ENCODE measurements around the gene HS6ST1. TPM values are rescaled to one million over a fixed set of nuclear protein-coding genes. Genes with fewer than 3 reads are reported as not detected.

The HS6ST1 gene
- total RNA-seq, 1 donor = 15.1 TPM

DNA sequence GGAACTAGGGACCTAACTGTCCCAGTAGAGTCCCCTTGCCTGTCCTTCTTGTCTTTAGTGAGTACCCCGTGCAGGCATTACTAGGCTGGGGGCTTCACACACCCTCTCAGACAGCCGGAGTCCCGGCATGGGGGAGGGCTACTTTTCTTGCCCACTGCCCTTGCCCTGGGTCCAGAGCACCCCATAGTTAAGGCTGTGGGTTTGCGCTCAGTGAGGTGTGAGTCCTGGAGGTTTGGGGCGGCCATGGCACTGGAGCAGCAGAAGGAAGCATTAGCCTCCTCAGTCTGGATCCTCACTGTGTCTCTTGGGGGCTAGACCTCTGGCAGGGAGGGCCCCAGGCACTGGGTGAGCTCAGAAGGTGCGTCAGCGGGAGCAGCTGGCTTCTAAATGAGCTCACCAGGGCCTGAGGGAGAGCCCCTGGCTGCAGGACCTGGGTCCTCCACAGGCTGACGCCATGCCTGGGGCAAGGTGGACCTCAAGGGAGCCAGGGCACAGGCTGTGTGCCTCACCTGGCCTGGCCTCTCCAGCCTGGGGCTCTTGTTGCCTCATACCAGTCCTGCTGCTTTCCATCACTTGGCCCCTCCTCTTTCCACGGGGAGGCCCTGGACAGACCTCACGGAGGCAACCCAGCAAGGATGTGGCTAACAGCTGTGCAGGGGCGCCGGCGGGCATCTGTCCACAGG lies 27.4 kb downstream of the HS6ST1 start:
- peaks cover 4% of the 10 kb centered on the region for H3K4me1 ChIP-seq (ENCODE audit: insufficient read depth, low read length)
- H3K4me3 ChIP-seq (ENCODE audit: low read length) = no peak overlapping the region
- H3K9me3 ChIP-seq (ENCODE audit: low read depth, low read length) = no peaks in the 10 kb centered on the region
- no peaks in the 10 kb centered on the region for H3K27me3 ChIP-seq (ENCODE audit: insufficient read depth, low read length)

- Histone ChIP-seq H3K9me3 (ENCODE audit: low read depth, low read length) (no peaks in the 10 kb centered on the region), H3K27me3 (ENCODE audit: insufficient read depth, low read length) (no peaks in the 10 kb centered on the region), H3K4me3 (ENCODE audit: low read length) (no peak overlapping the region), H3K4me1 (ENCODE audit: insufficient read depth, low read length) (peaks cover 4% of the 10 kb centered on the region)
These were observed 28.3 kb downstream of the HS6ST1 start for GRCh38 chr2:128290356-128290755.

GRCh38 chr2:128289439-128289838 lies 29.2 kb downstream of the HS6ST1 start:
- Histone ChIP-seq H3K4me3 (ENCODE audit: low read length) (no peak overlapping the region), H3K27me3 (ENCODE audit: insufficient read depth, low read length) (no peaks in the 10 kb centered on the region), H3K4me1 (ENCODE audit: insufficient read depth, low read length) (peaks cover 4% of the 10 kb centered on the region), H3K9me3 (ENCODE audit: low read depth, low read length) (no peaks in the 10 kb centered on the region)

DNA sequence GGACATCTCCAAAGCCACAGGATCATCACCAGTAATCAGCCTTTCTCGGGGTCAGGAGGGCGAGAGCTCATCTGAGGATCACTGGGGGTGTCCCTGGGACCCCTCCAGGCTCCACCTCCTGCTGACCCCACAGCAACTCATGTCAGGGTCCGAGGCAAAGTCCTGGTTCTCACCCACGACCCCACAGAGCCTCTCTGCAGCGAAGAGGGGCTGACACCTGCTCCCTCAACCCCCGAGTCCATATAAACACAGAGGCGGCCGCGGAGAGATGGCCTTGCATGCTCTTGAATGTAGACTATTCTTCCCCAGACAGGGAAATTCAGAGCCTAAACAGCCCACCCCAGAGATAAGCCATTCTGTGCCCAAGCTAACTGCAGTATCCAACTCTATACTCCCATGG lies 29.9 kb downstream of the HS6ST1 start:
- Histone ChIP-seq H3K9me3 (ENCODE audit: low read depth, low read length) (no peaks in the 10 kb centered on the region), H3K4me3 (ENCODE audit: low read length) (no peak overlapping the region), H3K27me3 (ENCODE audit: insufficient read depth, low read length) (no peaks in the 10 kb centered on the region), H3K4me1 (ENCODE audit: insufficient read depth, low read length) (peaks cover 4% of the 10 kb centered on the region)

DNA sequence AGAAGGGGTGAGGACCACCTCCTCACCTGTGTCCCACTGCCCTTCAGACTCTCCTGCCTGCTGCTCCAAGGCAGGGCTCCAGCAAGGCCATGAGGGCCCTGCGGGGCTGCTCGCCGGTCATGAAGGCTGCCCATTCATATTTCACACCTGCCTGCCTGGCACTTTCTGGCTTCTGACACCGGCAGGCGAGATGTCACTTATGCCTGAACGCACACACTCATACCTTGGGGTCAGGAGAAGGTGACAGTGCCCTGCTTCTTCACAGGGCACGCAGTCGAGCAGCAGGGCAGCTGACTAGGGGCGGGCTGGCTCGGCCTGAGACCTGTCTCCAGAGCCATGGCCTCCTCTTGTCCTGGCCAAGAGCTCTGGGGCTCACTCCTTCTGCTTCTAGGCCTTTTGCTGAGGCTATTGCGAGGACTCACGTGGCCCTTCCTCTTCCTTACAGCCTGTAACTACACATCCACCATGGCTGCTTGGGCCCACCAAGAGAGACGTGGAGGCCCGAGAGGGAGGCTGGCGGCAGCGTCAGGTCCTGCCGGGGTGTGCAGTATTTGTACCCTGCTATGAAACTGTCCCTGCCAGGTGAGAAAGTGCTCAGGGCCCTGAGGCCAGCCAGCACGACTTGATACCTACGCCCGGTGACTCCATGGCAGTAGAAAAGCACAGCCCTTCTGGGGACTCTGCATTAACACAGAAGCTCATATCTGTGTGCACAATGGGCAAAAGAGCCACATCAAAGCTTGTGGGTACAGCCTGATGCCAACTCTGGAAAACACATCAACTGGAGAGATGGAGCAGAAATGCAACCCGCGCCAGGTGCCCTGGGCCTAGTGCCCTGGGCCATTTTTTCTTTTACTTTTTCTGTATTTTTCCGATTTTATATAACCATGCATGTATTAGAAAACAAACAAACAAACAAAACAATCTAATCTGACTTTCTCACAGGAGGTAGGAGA lies 30.6 kb downstream of the HS6ST1 start:
- Histone ChIP-seq H3K9me3 (ENCODE audit: low read depth, low read length) (no peaks in the 10 kb centered on the region), H3K4me1 (ENCODE audit: insufficient read depth, low read length) (peaks cover 4% of the 10 kb centered on the region), H3K27me3 (ENCODE audit: insufficient read depth, low read length) (no peaks in the 10 kb centered on the region)

GRCh38 chr2:128286905-128287779 lies 31.5 kb downstream of the HS6ST1 start:
- Histone ChIP-seq H3K4me3 (ENCODE audit: low read length) (no peak overlapping the region), H3K9me3 (ENCODE audit: low read depth, low read length) (no peaks in the 10 kb centered on the region), H3K4me1 (ENCODE audit: insufficient read depth, low read length) (peaks cover 9% of the 10 kb centered on the region), H3K27me3 (ENCODE audit: insufficient read depth, low read length) (no peaks in the 10 kb centered on the region)

More for the DNA sequence above, 30.6 kb downstream of the HS6ST1 start:
- no peak overlapping the region for H3K4me3 ChIP-seq (ENCODE audit: low read length)

DNA sequence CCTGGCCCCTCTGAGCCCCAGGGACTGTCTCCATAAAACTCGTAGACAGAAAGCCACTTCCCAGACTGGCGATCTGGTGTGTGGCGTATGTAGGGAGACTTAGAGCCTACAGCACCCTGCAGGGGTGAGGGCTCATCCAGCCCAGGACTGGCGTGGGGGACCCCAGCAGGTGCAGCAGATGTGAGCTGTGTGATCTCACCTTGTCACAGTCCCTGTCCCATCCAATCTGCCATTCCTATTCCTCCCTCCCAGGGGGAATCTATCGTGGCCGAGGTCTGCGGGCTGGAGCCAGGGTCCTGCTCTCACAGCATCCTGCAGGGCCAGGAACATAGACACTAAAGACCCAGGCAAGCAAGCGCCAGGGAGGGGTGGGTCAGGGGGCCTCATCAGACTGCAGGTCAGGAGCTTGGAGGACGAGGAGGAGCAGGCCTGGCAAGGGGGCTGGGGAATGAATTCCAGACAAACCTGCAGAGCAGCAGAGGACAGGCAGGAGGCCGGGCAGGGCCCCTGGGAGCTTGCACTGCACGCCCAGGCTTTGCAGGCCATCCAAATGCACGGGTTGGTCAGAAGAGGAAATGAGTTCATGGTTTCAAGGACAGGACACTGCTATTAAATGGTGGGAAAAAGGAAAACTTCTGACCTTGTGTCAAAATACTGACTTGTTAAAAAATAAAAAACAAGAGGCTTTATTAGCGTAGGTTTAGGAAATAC lies 32.5 kb downstream of the HS6ST1 start:
- H3K27me3 ChIP-seq (ENCODE audit: insufficient read depth, low read length) = no peaks in the 10 kb centered on the region
- peaks cover 16% of the 10 kb centered on the region for H3K4me1 ChIP-seq (ENCODE audit: insufficient read depth, low read length)
- H3K9me3 ChIP-seq (ENCODE audit: low read depth, low read length) = no peaks in the 10 kb centered on the region
- H3K4me3 ChIP-seq (ENCODE audit: low read length) = no peak overlapping the region

GRCh38 chr2:128285329-128285931 lies 33.2 kb downstream of the HS6ST1 start:
- no peaks in the 10 kb centered on the region for H3K9me3 ChIP-seq (ENCODE audit: low read depth, low read length)
- no peak overlapping the region for H3K4me3 ChIP-seq (ENCODE audit: low read length)

DNA sequence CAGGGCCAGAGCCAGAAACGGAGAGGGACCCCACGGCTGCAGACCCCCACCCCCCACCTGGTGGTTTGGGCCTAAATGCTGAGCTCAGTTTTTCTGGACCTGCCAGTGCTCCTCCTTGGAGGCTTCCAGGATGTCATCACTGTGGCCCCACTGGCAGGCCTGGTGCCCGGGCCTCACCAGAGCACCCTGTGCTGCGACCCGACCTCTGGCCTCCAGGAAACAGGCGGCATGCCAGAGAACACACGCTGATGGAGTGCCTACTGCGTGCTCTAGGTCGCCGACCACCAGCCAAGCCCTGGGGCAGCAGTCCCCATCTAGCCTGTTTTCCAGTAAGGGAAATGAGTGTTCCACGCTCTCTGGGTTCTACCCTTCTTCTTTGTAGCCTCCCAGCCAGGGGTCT lies 33.8 kb downstream of the HS6ST1 start:
- Histone ChIP-seq H3K4me1 (ENCODE audit: insufficient read depth, low read length) (peaks cover 28% of the 10 kb centered on the region), H3K27me3 (ENCODE audit: insufficient read depth, low read length) (no peaks in the 10 kb centered on the region), H3K9me3 (ENCODE audit: low read depth, low read length) (no peaks in the 10 kb centered on the region), H3K4me3 (ENCODE audit: low read length) (no peak overlapping the region)

More at GRCh38 chr2:128285329-128285931, 33.2 kb downstream of the HS6ST1 start:
- Histone ChIP-seq H3K4me1 (ENCODE audit: insufficient read depth, low read length) (peaks cover 22% of the 10 kb centered on the region), H3K27me3 (ENCODE audit: insufficient read depth, low read length) (no peaks in the 10 kb centered on the region)

- Histone ChIP-seq H3K4me1 (ENCODE audit: insufficient read depth, low read length) (peaks cover 32% of the 10 kb centered on the region), H3K9me3 (ENCODE audit: low read depth, low read length) (no peaks in the 10 kb centered on the region), H3K27me3 (ENCODE audit: insufficient read depth, low read length) (no peaks in the 10 kb centered on the region), H3K4me3 (ENCODE audit: low read length) (no peak overlapping the region)
These were observed 34.6 kb downstream of the HS6ST1 start for GRCh38 chr2:128284037-128284441.

- Histone ChIP-seq H3K27me3 (ENCODE audit: insufficient read depth, low read length) (no peaks in the 10 kb centered on the region), H3K4me1 (ENCODE audit: insufficient read depth, low read length) (peaks cover 32% of the 10 kb centered on the region), H3K9me3 (ENCODE audit: low read depth, low read length) (no peaks in the 10 kb centered on the region), H3K4me3 (ENCODE audit: low read length) (no peak overlapping the region)
These were observed 35.5 kb downstream of the HS6ST1 start for GRCh38 chr2:128282976-128283810.

DNA sequence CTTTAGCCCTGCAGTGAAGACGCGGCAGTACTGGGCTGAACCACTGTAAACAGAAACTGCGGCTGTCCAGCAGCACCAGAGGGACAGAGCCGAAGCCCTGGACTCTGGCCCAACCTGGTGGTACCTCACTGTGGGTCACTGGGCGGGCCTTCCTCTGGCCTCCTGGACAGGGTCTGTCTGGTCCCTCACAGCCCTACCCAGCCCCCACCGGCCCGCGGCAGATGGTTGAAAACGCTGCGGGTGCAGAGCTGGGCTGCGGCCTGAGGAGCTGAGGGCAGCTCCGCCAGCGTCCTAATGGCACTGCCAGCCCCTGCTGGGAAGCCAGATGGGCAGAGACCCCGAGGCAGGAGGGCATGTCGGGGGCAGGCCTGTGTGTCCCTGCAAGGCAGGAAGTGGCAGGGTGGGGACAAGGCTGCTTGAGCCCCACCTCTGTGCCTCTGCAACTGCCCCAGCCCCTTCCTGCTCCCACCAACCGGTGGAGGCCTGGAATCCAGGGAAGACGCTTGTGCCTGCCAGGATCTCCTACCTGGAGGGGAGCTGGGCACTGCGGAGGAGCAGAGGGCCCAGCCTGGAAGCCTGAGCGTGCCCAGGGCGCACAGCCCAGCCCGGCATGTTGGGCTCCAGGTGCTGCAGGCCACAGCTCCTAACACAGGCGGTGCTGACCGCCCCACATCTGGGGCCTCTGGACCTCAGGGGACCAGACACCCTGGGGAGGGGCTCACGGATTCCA lies 36.3 kb downstream of the HS6ST1 start:
- Histone ChIP-seq H3K9me3 (ENCODE audit: low read depth, low read length) (no peaks in the 10 kb centered on the region), H3K4me3 (ENCODE audit: low read length) (no peak overlapping the region)

DNA sequence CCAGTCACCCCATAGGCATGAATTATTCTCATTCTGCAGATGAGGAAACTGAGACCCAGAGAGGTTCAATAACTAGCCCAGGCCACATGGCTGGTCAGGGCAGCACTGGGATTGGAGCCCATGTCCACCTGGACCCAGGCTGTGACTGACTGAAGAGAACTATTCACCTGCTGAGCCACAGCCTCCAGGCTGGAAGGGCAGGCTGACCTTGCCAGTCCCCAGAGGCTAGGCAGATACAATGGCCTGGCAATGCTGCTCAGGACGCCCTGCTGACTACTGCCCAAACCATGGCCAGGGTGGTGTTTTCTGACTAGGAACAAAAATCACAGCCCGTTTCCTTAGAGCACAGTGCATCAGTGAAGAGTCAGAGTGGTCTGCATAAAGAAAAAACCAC lies 36.8 kb downstream of the HS6ST1 start:
- peaks cover 32% of the 10 kb centered on the region for H3K4me1 ChIP-seq (ENCODE audit: insufficient read depth, low read length)
- no peaks in the 10 kb centered on the region for H3K27me3 ChIP-seq (ENCODE audit: insufficient read depth, low read length)
- no peak overlapping the region for H3K4me3 ChIP-seq (ENCODE audit: low read length)
- no peaks in the 10 kb centered on the region for H3K9me3 ChIP-seq (ENCODE audit: low read depth, low read length)

More for the DNA sequence above, 36.3 kb downstream of the HS6ST1 start:
- H3K4me1 ChIP-seq (ENCODE audit: insufficient read depth, low read length) = peaks cover 32% of the 10 kb centered on the region
- no peaks in the 10 kb centered on the region for H3K27me3 ChIP-seq (ENCODE audit: insufficient read depth, low read length)

All from mononuclear cell (primary cell).